ENCODE measurements around the gene RNFT2.

RNFT2 gene

GRCh38 chr12:116876151-116876869 is 138.2 kb downstream of the RNFT2 start:
- DNase-seq (ENCODE audit: low spot score): no peak

GRCh38 chr12:116878567-116879508 is 140.7 kb downstream of the RNFT2 start:
- no peak for DNase-seq (ENCODE audit: low spot score)

GRCh38 chr12:116879509-116880212 is 141.5 kb downstream of the RNFT2 start:
- DNase-seq (ENCODE audit: low spot score): no peak

- DNase-seq (ENCODE audit: low spot score): no peak
Measured at GRCh38 chr12:116880213-116880816, 142.2 kb downstream of the RNFT2 start.

GRCh38 chr12:116880817-116881324 is 142.8 kb downstream of the RNFT2 start:
- DNase-seq (ENCODE audit: low spot score): peak; percentile 69

GRCh38 chr12:116881325-116881876 is 143.3 kb downstream of the RNFT2 start, which contains the start of gene HRK:
Gene HRK, minus strand, starts transcription at chr12:116881441. Its CDS starts 134 bp downstream, at chr12:116881307.
- DNase-seq (ENCODE audit: low spot score): no peak

GRCh38 chr12:116881877-116882507 is 143.9 kb downstream of the RNFT2 start:
- DNase-seq (ENCODE audit: low spot score): no peak

- DNase-seq (ENCODE audit: low spot score): peak; percentile 47
Measured at GRCh38 chr12:116882742-116883141, 144.6 kb downstream of the RNFT2 start.

- DNase-seq (ENCODE audit: low spot score): no peak
Measured at GRCh38 chr12:116884871-116885270, 146.8 kb downstream of the RNFT2 start.

- no peak for DNase-seq (ENCODE audit: low spot score)
Measured at GRCh38 chr12:116885491-116885890, 147.4 kb downstream of the RNFT2 start.

GRCh38 chr12:116887244-116887643 is 149.1 kb downstream of the RNFT2 start:
- DNase-seq (ENCODE audit: low spot score): no peak

GRCh38 chr12:116887897-116888296 is 149.8 kb downstream of the RNFT2 start:
- no peak for DNase-seq (ENCODE audit: low spot score)

- DNase-seq (ENCODE audit: low spot score): no peak
Measured at GRCh38 chr12:116890330-116890729, 152.2 kb downstream of the RNFT2 start.

- no peak for DNase-seq (ENCODE audit: low spot score)
Measured at GRCh38 chr12:116891019-116891418, 152.9 kb downstream of the RNFT2 start.

GRCh38 chr12:116892349-116893140 is 154.4 kb downstream of the RNFT2 start:
- no peak for DNase-seq (ENCODE audit: low spot score)

GRCh38 chr12:116894913-116895312 is 156.8 kb downstream of the RNFT2 start:
- no peak for DNase-seq (ENCODE audit: low spot score)

- no peak for DNase-seq (ENCODE audit: low spot score)
Measured at GRCh38 chr12:116896411-116896924, 158.4 kb downstream of the RNFT2 start.

GRCh38 chr12:116897476-116897875 is 159.4 kb downstream of the RNFT2 start:
- DNase-seq (ENCODE audit: low spot score): no peak

- DNase-seq (ENCODE audit: low spot score): no peak
Measured at GRCh38 chr12:116898669-116899068, 160.6 kb downstream of the RNFT2 start.

Data from SK-N-DZ (cell line).